Sigmoid colon (tissue), 7 donors: ENCODE measurements around the gene CEP170B. TPM values are rescaled to one million over a fixed set of nuclear protein-coding genes. Genes with fewer than 3 reads are reported as not detected.

Source experiments
- DNase-seq: peaks from one replicate; pipeline ENCODE4 v3.0.0-alpha.2; 2019
- H3K27ac ChIP-seq, 4 donors: fragments of 200-600 bp; sonication (generic); one replicate each; pipeline ENCODE4 v1.5.1; 2016 to 2019; ENCODE audit warnings: mild to moderate bottlenecking in 1 of 4
- H3K27me3 ChIP-seq, 3 donors: fragments of 200-600 bp; sonication (generic); one replicate each; pipeline ENCODE4 v1.5.1; 2019; ENCODE audit warnings: mild to moderate bottlenecking in 1 of 3
- H3K36me3 ChIP-seq, 4 donors: fragments of 200-600 bp; sonication (generic); one replicate each; pipeline ENCODE4 v1.5.1; 2016 to 2019
- H3K4me1 ChIP-seq, 4 donors: fragments of 200-600 bp; sonication (generic); one replicate each; pipeline ENCODE4 v1.5.1; 2017 to 2019
- H3K4me3 ChIP-seq, 4 donors: fragments of 200-600 bp; sonication (generic); one replicate each; pipeline ENCODE4 v1.5.1; 2017 to 2019; ENCODE audit warnings: mild to moderate bottlenecking in 2 of 4, moderate library complexity in 1 of 4
- H3K9me3 ChIP-seq, 4 donors: fragments of 200-600 bp in 3 of 4; sonication (generic) in 3 of 4; one replicate each; pipeline versions ENCODE4 v1.5.1 to v1.6.1; 2013 to 2019
- CTCF ChIP-seq, 4 experiments: fragments of 450-650 bp in 3 of 4; fragments of 200-600 bp in 1 of 4; IDR thresholded peaks; one replicate each; pipeline ENCODE4 v1.5.1; 2016 to 2019; ENCODE audit warnings: antibody characterized with exemption in 4 of 4, mild to moderate bottlenecking in 3 of 4, moderate library complexity in 2 of 4
- EP300 ChIP-seq, 4 donors: sonication (generic); formaldehyde crosslinking; IDR thresholded peaks; one replicate each; pipeline ENCODE4 v1.6.1; 2017; ENCODE audit warnings: antibody characterized with exemption in 4 of 4
- POLR2A ChIP-seq, 2 donors: fragments of 450-650 bp; IDR thresholded peaks; one replicate each; pipeline ENCODE4 v1.6.1; 2016; ENCODE audit warnings: antibody characterized with exemption in 2 of 2, mild to moderate bottlenecking in 2 of 2, moderate library complexity in 2 of 2
- POLR2AphosphoS5 ChIP-seq, 4 donors: sonication (generic); formaldehyde crosslinking; IDR thresholded peaks; one replicate each; pipeline ENCODE4 v1.6.1; 2017; ENCODE audit warnings: antibody characterized with exemption in 4 of 4
- WGBS, 2 donors: extraction: QIAGEN DNeasy Blood & Tissue Kit; methylation state at CpG; one replicate each; pipeline ENCODE4 v1.1.7; 2013; 5-methylcytosine and 5-hydroxymethylcytosine counted together
- intact Hi-C: fragments of 100-400 bp; cut with DNase I; formaldehyde crosslinking; loops from one replicate; pipeline ENCODE4 v1.15.1; 2023
- polyA plus RNA-seq, 3 donors: library from polyadenylated mRNA; stranded (reverse); fragments of 200-250 nt; gene quantifications; one replicate each; pipeline ENCODE4 v1.2.3, GENCODE V29; 2013
- total RNA-seq, 4 donors: library from RNA; depleted of rRNA; stranded (reverse); fragments of >200 nt; gene quantifications; one replicate each; pipeline ENCODE4 v1.1.0, GENCODE V29; 2016
- donor health status: healthy with polysubstance abuse.
- donor health status: Bipolar disorder and iron deficiency.
- donor health status: healthy.

Gene CEP170B
- total and polyA plus RNA-seq, 7 donors: 5.4 to 60.0 (median 14.9) TPM

- intact Hi-C loops: no loop called here
- H3K27ac ChIP-seq: no peak overlapping the region
- WGBS, 2 donors: 83 to 94% methylated on average over 14 of the region's 14 CpGs
- DNase-seq: no peak
- H3K36me3 ChIP-seq: peaks cover 6 to 45% (median 13%) of the 10 kb centered on the region in 4 donors
- TF ChIP-seq CTCF (IDR thresholded peaks at IDR 0.05) (no peak), POLR2A (IDR thresholded peaks at IDR 0.05) (no peak), POLR2AphosphoS5 (IDR thresholded peaks at IDR 0.05) (no peak), EP300 (IDR thresholded peaks at IDR 0.05) (no peak)
- no peaks in the 10 kb centered on the region for H3K27me3 ChIP-seq
- no peaks in the 10 kb centered on the region for H3K9me3 ChIP-seq
- H3K4me1 ChIP-seq: no peaks in the 10 kb centered on the region
- no peak overlapping the region for H3K4me3 ChIP-seq
These were observed 13.5 kb downstream of the CEP170B start for GRCh38 chr14:104878582-104878981.

GRCh38 chr14:104879201-104879982 is 14.3 kb downstream of the CEP170B start:
- Histone ChIP-seq H3K9me3 (no peaks in the 10 kb centered on the region), H3K27me3 (no peaks in the 10 kb centered on the region), H3K36me3 (peaks cover 6 to 53% (median 15%) of the 10 kb centered on the region in 4 donors), H3K4me3 (no peak overlapping the region), H3K27ac (no peak overlapping the region), H3K4me1 (no peaks in the 10 kb centered on the region)
- no peak for DNase-seq
- intact Hi-C loops: no loop called here
- 85 to 91% methylated on average over 29 of the region's 29 CpGs for WGBS, 2 donors
- TF ChIP-seq POLR2A (IDR thresholded peaks at IDR 0.05) (no peak), EP300 (IDR thresholded peaks at IDR 0.05) (no peak), POLR2AphosphoS5 (IDR thresholded peaks at IDR 0.05) (no peak), CTCF (IDR thresholded peaks at IDR 0.05) (no peak)

- H3K27me3 ChIP-seq: no peaks in the 10 kb centered on the region
- TF ChIP-seq POLR2A (IDR thresholded peaks at IDR 0.05) (no peak), POLR2AphosphoS5 (IDR thresholded peaks at IDR 0.05) (no peak), EP300 (IDR thresholded peaks at IDR 0.05) (no peak), CTCF (IDR thresholded peaks at IDR 0.05) (no peak)
- intact Hi-C loops: no loop called here
- no peaks in the 10 kb centered on the region for H3K9me3 ChIP-seq
- no peak overlapping the region for H3K27ac ChIP-seq
- no peak for DNase-seq
- no peak overlapping the region for H3K4me3 ChIP-seq
- peaks cover 6 to 53% (median 15%) of the 10 kb centered on the region in 4 donors for H3K36me3 ChIP-seq
- 95% methylated on average over 15 of the region's 15 CpGs for WGBS, 2 donors
- H3K4me1 ChIP-seq: no peaks in the 10 kb centered on the region
These were observed 15.0 kb downstream of the CEP170B start for GRCh38 chr14:104879983-104880565.

- Histone ChIP-seq H3K27ac (no peak overlapping the region), H3K9me3 (no peaks in the 10 kb centered on the region), H3K27me3 (no peaks in the 10 kb centered on the region), H3K4me3 (no peak overlapping the region), H3K36me3 (peaks cover 6 to 59% (median 15%) of the 10 kb centered on the region in 4 donors), H3K4me1 (no peaks in the 10 kb centered on the region)
- intact Hi-C loops: no loop called here
- TF ChIP-seq POLR2A (IDR thresholded peaks at IDR 0.05): no peak
- TF ChIP-seq CTCF (IDR thresholded peaks at IDR 0.05): no peak
- TF ChIP-seq EP300 (IDR thresholded peaks at IDR 0.05): no peak
- no peak for DNase-seq
- 73 to 83% methylated on average over 7 of the region's 7 CpGs for WGBS, 2 donors
These were observed 15.6 kb downstream of the CEP170B start for GRCh38 chr14:104880584-104881210.
